CD4-positive, alpha-beta memory T cell (primary cell): Measurements from ENCODE around the gene ZFHX3. TPM values are rescaled to one million over a fixed set of nuclear protein-coding genes. Genes with fewer than 3 reads are reported as not detected.
"Not testable (repeated sequence)": the region's sequence is repeated elsewhere in the genome, so short reads cannot be mapped to it uniquely, and the experiment has no call there.

Experiments
- CTCF ChIA-PET: fragments of 350-600 bp; sonication (Branson Sonifier 250); formaldehyde crosslinking; loops from one replicate; lab custom pipeline; 2021; ENCODE audit warnings: inconsistent platforms; ENCODE audit not compliant: partially characterized antibody; lab: Charles Lee
- POLR2A ChIA-PET: fragments of 350-600 bp; sonication (Branson Sonifier 250); formaldehyde crosslinking; loops from one replicate; lab custom pipeline; 2021; ENCODE audit not compliant: partially characterized antibody; lab: Charles Lee
- DNase-seq, 5 donors: peaks; one replicate each; pipeline versions ENCODE4 v3.0.0 to v3.0.0-alpha.2; 2020 to 2022; ENCODE audit warnings: mixed read lengths in 1 of 5
- H3K27ac ChIP-seq: one replicate; pipeline ENCODE4 v1.7.0; 2013; ENCODE audit warnings: low read depth, low read length
- H3K27me3 ChIP-seq: 2 replicates; pipeline ENCODE4 v1.7.0; 2013; ENCODE audit warnings: mild to moderate bottlenecking, low read length, moderate library complexity; ENCODE audit not compliant: insufficient read depth
- H3K36me3 ChIP-seq: 2 replicates; pipeline ENCODE4 v1.7.0; 2013; ENCODE audit warnings: mild to moderate bottlenecking, low read length, moderate library complexity; ENCODE audit not compliant: insufficient read depth
- H3K4me1 ChIP-seq: 2 replicates; pipeline ENCODE4 v1.7.0; 2013; ENCODE audit warnings: mild to moderate bottlenecking, low read length, moderate library complexity; ENCODE audit not compliant: insufficient read depth
- H3K4me3 ChIP-seq, 2 donors: one replicate each; pipeline ENCODE4 v1.7.0; 2013; ENCODE audit warnings: low read length in 2 of 2, mild to moderate bottlenecking in 1 of 2
- H3K9me3 ChIP-seq, 2 donors: one replicate each; pipeline ENCODE4 v1.7.0; 2013; ENCODE audit warnings: low read length in 2 of 2, control low read depth in 1 of 2; ENCODE audit not compliant: control insufficient read depth in 1 of 2
- H3K27ac Mint-ChIP-seq, 7 donors: one replicate each; pipeline ENCODE4 v1.8.0; 2020 to 2021; ENCODE audit warnings: mixed read lengths in 7 of 7, mild to moderate bottlenecking in 6 of 7, inconsistent platforms in 3 of 7, moderate library complexity in 3 of 7
- H3K27me3 Mint-ChIP-seq, 2 donors: one replicate each; pipeline ENCODE4 v1.8.0; 2020 to 2021; ENCODE audit warnings: mixed read lengths in 2 of 2
- H3K36me3 Mint-ChIP-seq, 2 donors: one replicate each; pipeline ENCODE4 v1.8.0; 2020 to 2021; ENCODE audit warnings: mixed read lengths in 2 of 2, inconsistent platforms in 1 of 2, mild to moderate bottlenecking in 1 of 2
- H3K4me1 Mint-ChIP-seq, 4 donors: one replicate each; pipeline ENCODE4 v1.8.0; 2020 to 2021; ENCODE audit warnings: mixed read lengths in 4 of 4, mild to moderate bottlenecking in 1 of 4
- H3K4me3 Mint-ChIP-seq, 8 donors: one replicate each; pipeline ENCODE4 v1.8.0; 2020 to 2021; ENCODE audit warnings: mixed read lengths in 8 of 8, mild to moderate bottlenecking in 7 of 8, moderate library complexity in 6 of 8, inconsistent platforms in 3 of 8
- H3K9me3 Mint-ChIP-seq, 8 donors: one replicate each; pipeline ENCODE4 v1.8.0; 2020 to 2021; ENCODE audit warnings: mixed read lengths in 8 of 8, mild to moderate bottlenecking in 5 of 8, inconsistent platforms in 3 of 8, moderate library complexity in 1 of 8
- intact Hi-C: fragments of 100-400 bp; cut with micrococcal nuclease; formaldehyde crosslinking; loops from one replicate; pipeline ENCODE4 v1.15.1; 2023
- polyA plus RNA-seq, 2 donors: library from polyadenylated mRNA; unstranded; fragments of 300-500 nt; fragmentation: Illumina TruSeq; gene quantifications; one replicate each; pipeline ENCODE4 v1.2.3, GENCODE V29; 2021
- total RNA-seq, 2 experiments: library from RNA; stranded (reverse); gene quantifications; one replicate each; pipeline ENCODE4 v1.2.3, GENCODE V29; 2021

The ZFHX3 gene
- total and polyA plus RNA-seq, 4 experiments from 2014 or later, result 0.01 to 0.99 (median 0.36) TPM

DNA sequence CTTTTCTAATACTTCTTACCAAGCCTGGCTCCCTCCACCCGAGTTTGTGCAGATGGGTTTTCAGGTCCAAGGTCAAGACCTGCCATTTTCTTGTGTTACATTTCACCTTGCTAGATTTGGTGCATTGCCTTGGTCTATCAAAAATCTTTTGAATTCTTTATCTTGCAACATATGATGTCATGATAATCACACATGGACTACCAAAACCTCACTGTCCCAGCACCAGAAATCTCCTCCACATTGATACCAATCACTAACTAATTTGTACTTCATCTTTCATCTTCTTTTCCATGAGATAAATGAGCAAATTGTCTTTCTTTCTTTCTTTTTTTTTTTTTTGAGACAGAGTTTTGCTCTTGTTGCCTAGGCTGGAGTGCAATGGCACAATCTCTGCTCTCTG lies 33.0 kb upstream of the ZFHX3 start:
- H3K27ac ChIP-seq, result no peak overlapping the region
- Mint-ChIP-seq H3K27ac (no peak overlapping the region), H3K27me3 (peaks cover 5 to 11% of the 10 kb centered on the region in 2 donors), H3K4me1 (no peaks in the 10 kb centered on the region), H3K36me3 (no peaks in the 10 kb centered on the region), H3K4me3 (no peak overlapping the region), H3K9me3 (peaks cover 0 to 14% (median 5%) of the 10 kb centered on the region in 8 donors)
- no peaks in the 10 kb centered on the region for H3K36me3 ChIP-seq
- H3K9me3 ChIP-seq, result no peaks in the 10 kb centered on the region
- POLR2A ChIA-PET, result no interaction called here
- DNase-seq, result no peak
- intact Hi-C loops, result no loop called here
- CTCF ChIA-PET, result interaction anchor here (1.0 kb wide), 1 partner anchor 248 kb away, joined by 3 read pairs; no protein-coding TSS in a partner anchor
- H3K4me3 ChIP-seq, result no peak overlapping the region
- no peaks in the 10 kb centered on the region for H3K27me3 ChIP-seq
- no peaks in the 10 kb centered on the region for H3K4me1 ChIP-seq

DNA sequence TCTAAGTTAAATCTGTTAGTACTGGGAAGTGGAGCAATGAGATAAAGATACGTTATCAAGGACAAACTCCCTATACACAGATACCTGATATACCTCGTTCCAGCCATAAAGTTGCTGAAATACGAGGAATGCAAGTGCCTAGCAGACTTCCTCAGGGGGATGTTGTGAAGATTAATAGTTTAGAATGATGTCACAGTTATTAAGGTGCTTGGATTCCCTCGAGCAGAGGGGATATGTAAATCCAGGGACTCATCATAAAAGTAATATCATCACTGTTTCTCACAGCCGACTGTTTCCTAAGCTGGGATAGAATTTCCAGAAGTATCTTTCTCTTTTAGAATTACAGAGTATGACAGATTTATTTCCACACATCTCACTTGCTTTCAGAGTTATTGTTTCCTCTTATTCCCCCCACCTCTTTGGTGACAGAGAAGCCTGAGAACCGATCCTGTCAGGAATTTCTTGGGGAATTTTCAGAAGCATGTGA lies 28.4 kb upstream of the ZFHX3 start:
- Mint-ChIP-seq H3K27ac (no peak overlapping the region), H3K9me3 (peaks cover 0 to 3% (median 0%) of the 10 kb centered on the region in 8 donors), H3K4me3 (no peak overlapping the region), H3K4me1 (no peaks in the 10 kb centered on the region), H3K27me3 (peaks cover 5 to 9% of the 10 kb centered on the region in 2 donors), H3K36me3 (no peaks in the 10 kb centered on the region)
- Histone ChIP-seq H3K27me3 (no peaks in the 10 kb centered on the region), H3K4me3 (no peak overlapping the region), H3K4me1 (no peaks in the 10 kb centered on the region), H3K9me3 (no peaks in the 10 kb centered on the region), H3K36me3 (no peaks in the 10 kb centered on the region), H3K27ac (no peak overlapping the region)
- CTCF ChIA-PET, result no interaction called here
- POLR2A ChIA-PET, result no interaction called here
- intact Hi-C loops, result no loop called here
- DNase-seq, result no peak

DNA sequence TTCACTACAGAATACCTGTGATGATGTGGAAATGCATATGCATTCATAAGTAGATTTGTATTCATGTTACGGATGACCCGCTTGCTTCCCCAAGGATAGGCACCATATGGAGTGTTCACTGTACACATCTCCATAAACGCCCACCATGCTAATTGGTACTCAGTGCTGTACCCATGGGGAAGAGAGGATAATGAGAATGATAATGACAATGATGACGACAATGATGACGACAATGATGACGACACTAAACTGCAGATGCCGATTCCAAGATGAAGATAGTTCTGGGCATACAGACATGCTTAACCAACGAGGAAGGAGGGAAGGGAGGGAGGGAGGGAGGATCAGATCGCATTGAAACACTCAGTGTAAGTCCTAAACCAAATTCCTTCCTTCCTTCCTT lies 26.5 kb upstream of the ZFHX3 start:
- Histone ChIP-seq H3K9me3 (no peaks in the 10 kb centered on the region), H3K4me1 (no peaks in the 10 kb centered on the region), H3K36me3 (no peaks in the 10 kb centered on the region), H3K27ac (no peak overlapping the region), H3K27me3 (no peaks in the 10 kb centered on the region), H3K4me3 (no peak overlapping the region)
- Mint-ChIP-seq H3K27ac (no peak overlapping the region), H3K4me3 (no peak overlapping the region), H3K27me3 (peaks cover 13 to 18% of the 10 kb centered on the region in 2 donors), H3K4me1 (peaks cover 0 to 2% (median 0%) of the 10 kb centered on the region in 4 donors), H3K36me3 (no peaks in the 10 kb centered on the region), H3K9me3 (peaks cover 0 to 3% (median 0%) of the 10 kb centered on the region in 8 donors)
- intact Hi-C loops, result no loop called here
- CTCF ChIA-PET, result no interaction called here
- POLR2A ChIA-PET, result no interaction called here
- no peak for DNase-seq

DNA sequence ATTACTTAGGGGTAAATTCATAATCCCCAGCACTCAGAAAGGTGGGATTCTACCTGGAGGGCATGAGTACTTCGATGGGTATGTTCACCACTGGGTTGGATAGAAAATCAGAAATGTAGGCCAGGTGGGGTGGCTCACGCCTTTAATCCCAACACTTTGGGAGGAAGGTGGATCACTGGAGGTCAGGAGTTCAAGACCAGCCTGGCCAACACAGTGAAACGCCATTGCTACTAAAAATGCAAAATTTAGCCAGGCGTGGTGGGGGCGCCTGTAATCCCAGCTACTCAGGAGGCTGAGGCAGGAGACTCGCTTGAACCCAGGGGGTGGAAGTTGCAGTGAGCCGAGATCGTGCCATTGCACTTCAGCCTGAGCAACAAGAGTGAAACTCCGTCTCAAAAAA lies 24.1 kb upstream of the ZFHX3 start:
- H3K4me3 Mint-ChIP-seq, H3K9me3 ChIP-seq, H3K4me3 ChIP-seq, H3K4me1 ChIP-seq, H3K36me3 ChIP-seq, DNase-seq, H3K27ac Mint-ChIP-seq, H3K9me3 Mint-ChIP-seq, H3K36me3 Mint-ChIP-seq, H3K27me3 ChIP-seq, POLR2A ChIA-PET, H3K4me1 Mint-ChIP-seq, H3K27ac ChIP-seq, CTCF ChIA-PET, intact Hi-C loops: not testable (repeated sequence)
- peaks cover 17 to 28% of the 10 kb centered on the region in 2 donors for H3K27me3 Mint-ChIP-seq

DNA sequence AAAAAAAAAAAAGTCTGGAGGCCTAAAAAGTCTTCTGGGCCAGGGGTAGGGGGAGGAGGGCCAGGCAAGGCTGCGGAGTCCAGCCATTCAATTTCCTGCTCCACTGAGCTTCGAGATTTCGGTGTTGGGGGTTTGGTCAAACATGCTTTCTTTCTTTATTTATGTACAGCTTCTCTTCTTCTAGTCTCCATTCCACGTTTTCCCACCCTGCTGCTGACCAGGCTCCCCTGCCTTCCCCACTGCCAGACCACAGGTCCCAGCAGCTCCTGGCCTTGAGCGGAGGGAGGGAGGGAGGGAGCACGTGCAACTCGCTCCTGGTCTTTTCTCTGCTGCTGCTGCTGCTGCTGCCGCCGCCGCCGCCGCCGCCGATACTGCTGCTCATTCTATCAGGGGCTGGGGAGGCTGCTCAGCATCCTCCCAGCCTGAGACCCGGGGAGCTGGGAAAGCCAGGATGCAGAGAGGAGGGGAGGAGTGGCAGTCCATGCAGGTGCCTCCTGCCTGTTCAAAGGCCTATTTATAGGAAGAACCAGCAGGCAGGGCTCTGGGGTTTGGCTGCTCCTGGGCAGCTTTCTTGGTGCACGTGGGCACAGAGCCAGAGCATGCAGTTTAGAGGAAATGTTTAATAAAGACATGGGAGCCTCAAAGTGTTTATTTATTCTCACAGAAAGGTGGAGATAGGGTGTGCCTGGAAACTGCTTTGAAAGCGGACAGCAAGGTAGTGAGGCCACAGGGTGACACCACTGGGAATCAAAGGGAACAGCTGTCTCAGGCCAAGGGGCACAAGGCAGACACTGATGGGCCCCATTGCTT lies 23.4 kb upstream of the ZFHX3 start:
- Histone ChIP-seq H3K27ac (no peak overlapping the region), H3K4me3 (no peak overlapping the region), H3K27me3 (no peaks in the 10 kb centered on the region), H3K9me3 (no peaks in the 10 kb centered on the region), H3K4me1 (no peaks in the 10 kb centered on the region), H3K36me3 (no peaks in the 10 kb centered on the region)
- no peak overlapping the region for H3K27ac Mint-ChIP-seq
- ChIA-PET POLR2A (no interaction called here), CTCF (no interaction called here)
- no peak for DNase-seq
- H3K4me3 Mint-ChIP-seq, result peak overlapping the region in 4 of 8 donors; percentile 35 to 67 (median 57)
- H3K36me3 Mint-ChIP-seq, result no peaks in the 10 kb centered on the region
- intact Hi-C loops, result no loop called here
- H3K4me1 Mint-ChIP-seq, result peaks cover 0 to 2% (median 0%) of the 10 kb centered on the region in 4 donors
- H3K9me3 Mint-ChIP-seq, result peaks cover 0 to 3% (median 0%) of the 10 kb centered on the region in 8 donors
- H3K27me3 Mint-ChIP-seq, result peaks cover 17 to 28% of the 10 kb centered on the region in 2 donors

DNA sequence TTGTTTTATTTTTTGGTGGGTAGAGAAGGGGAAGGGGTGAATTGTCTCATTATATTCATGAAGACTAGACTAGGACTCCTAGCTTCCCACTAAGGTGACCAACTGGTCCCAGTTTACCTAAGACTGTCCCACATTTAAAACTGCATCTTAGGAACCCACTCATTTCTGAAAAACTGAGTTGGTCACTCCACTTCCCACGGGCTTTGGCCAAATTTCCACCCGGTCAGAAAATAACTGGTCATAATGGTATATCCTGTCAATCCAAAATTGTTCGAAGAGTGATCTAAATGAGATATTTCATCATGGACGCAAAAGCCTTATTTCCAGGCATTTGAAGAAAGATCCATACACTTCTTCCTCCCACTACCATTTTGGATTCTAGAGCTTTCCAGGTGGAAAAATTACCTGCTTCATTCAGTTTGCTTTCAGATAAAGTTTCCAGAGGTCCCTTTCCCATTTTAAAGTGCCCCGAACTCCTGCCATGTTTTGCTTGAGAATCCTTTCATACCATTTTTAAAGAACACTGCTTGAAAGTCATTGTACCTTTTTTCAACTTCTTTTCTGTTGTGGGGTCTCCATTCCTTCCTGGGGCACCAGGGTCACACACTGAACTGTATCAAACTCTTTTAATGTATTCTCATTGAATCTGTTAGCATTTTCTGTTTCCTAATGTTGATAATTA lies 21.8 kb upstream of the ZFHX3 start:
- H3K27ac ChIP-seq, result no peak overlapping the region
- Mint-ChIP-seq H3K4me3 (no peak overlapping the region), H3K4me1 (peaks cover 0 to 2% (median 0%) of the 10 kb centered on the region in 4 donors), H3K36me3 (no peaks in the 10 kb centered on the region), H3K27ac (no peak overlapping the region), H3K9me3 (peaks cover 0 to 3% (median 0%) of the 10 kb centered on the region in 8 donors), H3K27me3 (peaks cover 23 to 31% of the 10 kb centered on the region in 2 donors)
- no peak for DNase-seq
- no peak overlapping the region for H3K4me3 ChIP-seq
- ChIA-PET POLR2A (no interaction called here), CTCF (no interaction called here)
- peaks cover 6% of the 10 kb centered on the region for H3K27me3 ChIP-seq
- H3K4me1 ChIP-seq, result no peaks in the 10 kb centered on the region
- intact Hi-C loops, result no loop called here
- no peaks in the 10 kb centered on the region for H3K36me3 ChIP-seq
- H3K9me3 ChIP-seq, result no peaks in the 10 kb centered on the region
